GM18505 (cell line): Measurements from ENCODE around the gene NDUFAF2.

Experiments used
- ATAC-seq: cut with Tn5 transposase; IDR thresholded peaks from one replicate; pipeline ENCODE4 v1.9.1; 2021; ENCODE audit not compliant: unreplicated experiment
- POLR2A ChIP-seq: IDR thresholded peaks from 4 replicates; pipeline ENCODE4 v1.6.1; 2011; ENCODE audit warnings: borderline replicate concordance; ENCODE audit not compliant: insufficient read depth, insufficient read length; ENCODE audit errors: extremely low read depth

NDUFAF2 gene

GRCh38 chr5:60944904-60945812, at the start of gene NDUFAF2, which contains the start of gene ERCC8:
TSS of gene NDUFAF2 (plus strand) at chr5:60945205. CDS start at chr5:60945256, 51 bp downstream.
TSS of gene ERCC8 (minus strand) at chr5:60945070. CDS start at chr5:60945008, 62 bp downstream.
- peak; percentile 99 for ATAC-seq
- peak; percentile 70 for TF ChIP-seq POLR2A

DNA sequence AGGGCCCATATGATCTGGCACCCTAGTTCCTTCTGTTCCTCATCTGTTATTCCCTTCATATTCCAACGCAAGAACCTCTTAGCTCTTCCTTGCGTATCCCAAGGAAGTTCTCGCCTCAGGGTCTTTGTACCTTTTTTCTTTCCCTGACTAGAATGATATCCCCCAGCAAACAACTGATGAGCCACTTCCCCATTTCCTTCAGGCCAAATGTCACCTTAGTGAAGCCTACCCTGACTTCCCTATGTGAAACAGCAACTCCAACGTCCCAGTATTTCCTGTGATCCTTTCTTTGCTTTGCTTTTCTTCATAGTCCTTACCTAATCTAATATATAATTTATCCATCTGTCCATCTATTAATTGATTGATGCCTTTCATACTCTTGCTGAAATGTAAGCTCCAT, 48.0 kb upstream of the NDUFAF2 start:
- no peak for TF ChIP-seq POLR2A
- ATAC-seq = no peak

GRCh38 chr5:60903356-60903755, 41.6 kb upstream of the NDUFAF2 start:
- no peak for ATAC-seq
- no peak for TF ChIP-seq POLR2A

GRCh38 chr5:60916646-60917045, 28.4 kb upstream of the NDUFAF2 start:
- ATAC-seq = no peak
- TF ChIP-seq POLR2A = no peak

- TF ChIP-seq POLR2A = no peak
- ATAC-seq = no peak
These were observed 26.5 kb upstream of the NDUFAF2 start for GRCh38 chr5:60918466-60918865.

DNA sequence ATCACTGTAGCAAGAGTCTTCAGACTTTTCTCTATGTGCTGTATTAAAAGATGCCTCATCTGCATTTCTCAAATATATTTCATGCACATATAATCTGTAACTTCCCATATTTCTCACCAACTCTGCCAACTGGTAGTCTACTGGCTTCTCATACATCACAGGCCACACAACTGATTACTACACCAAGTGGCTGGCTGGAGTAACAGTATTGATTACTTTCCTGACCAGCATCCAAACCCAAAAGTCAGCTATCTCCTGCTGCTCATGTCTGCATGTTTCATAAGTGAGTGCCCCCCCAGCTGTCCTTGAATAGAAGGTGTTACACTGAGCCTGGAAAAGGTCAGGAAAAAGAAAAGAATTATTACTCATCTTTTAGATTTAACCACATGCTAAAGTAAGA, 17.6 kb upstream of the NDUFAF2 start:
- ATAC-seq = no peak
- TF ChIP-seq POLR2A = no peak

GRCh38 chr5:60929024-60929423, 16.0 kb upstream of the NDUFAF2 start:
- no peak for TF ChIP-seq POLR2A
- no peak for ATAC-seq

- ATAC-seq = no peak
- no peak for TF ChIP-seq POLR2A
These were observed 1.4 kb upstream of the NDUFAF2 start for GRCh38 chr5:60943624-60944023.

DNA sequence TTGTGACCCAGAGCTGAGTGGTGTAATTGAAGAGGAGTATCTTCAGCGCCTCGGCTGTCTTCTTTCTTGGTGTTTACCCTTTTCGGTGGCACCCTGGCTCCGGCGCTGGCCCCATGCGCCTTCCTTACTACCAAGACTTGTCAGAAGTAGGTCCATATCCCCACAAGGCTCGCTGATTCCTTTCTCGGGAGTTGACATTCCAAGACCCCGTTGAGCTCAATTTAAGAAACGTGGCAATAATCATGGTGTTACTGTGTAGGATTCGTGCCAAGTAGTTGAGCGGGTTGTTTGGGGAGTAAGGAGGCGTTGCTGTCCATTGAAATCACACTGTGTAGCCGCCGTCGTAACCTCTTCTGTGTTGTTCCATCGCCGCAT, 795 bp downstream of the NDUFAF2 start:
- peak; percentile 13 for ATAC-seq
- no peak for TF ChIP-seq POLR2A

DNA sequence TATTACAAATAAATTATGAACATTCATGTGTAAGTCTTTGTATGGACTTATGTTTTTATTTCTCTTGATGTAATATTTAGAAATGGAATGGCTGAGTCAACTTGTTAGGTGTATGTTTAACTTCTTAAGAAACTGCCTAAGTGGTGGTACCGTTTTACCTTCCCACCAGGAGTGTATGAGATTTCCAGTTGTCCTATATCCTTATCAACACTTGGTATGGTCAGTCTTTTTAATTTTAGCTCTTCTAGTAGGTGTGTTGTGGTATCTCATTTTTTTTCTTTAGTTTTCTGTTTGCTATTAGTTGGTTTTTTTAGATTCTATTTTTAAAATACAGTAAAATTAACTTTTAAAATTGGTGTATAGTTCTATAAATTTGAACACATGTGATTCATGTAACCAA, 3.7 kb downstream of the NDUFAF2 start:
- no peak for ATAC-seq
- TF ChIP-seq POLR2A = no peak

DNA sequence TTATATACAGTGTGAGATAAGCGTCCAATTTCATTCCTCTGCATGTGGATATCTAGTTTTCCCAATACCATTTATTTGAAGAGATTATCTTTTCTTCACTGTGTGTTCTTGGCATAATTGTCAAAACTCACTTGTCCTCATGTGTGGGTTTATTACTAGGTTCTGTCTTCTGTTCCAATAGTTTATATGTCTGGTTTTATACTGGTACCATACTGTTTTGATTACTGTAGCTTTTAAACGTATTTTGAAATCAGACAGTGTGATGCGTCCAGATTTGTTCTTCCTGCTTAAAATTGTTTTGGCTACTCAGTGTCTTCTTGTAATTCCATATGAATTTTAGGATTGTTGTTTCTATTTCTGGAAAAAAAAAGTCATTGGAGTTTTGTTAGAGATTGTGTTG, 10.2 kb downstream of the NDUFAF2 start:
- no peak for ATAC-seq
- no peak for TF ChIP-seq POLR2A

DNA sequence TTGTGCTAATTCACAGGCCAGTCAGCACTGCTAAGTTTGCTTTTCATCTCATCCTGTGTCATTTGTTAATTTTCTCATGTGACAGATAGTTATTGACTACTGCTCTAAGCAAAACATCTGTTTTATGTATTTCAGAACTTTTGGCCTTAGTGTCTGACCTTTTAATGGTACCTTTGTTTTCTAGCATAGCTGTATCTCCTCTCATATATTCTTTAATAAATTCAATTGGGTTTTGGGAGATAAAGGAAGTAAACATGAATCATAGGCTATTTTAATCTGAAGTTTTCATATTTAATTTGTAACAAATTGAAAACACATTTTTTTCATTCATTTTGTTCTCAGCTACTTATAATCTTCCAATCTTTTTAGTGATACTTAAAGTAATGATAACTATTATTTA, 13.1 kb downstream of the NDUFAF2 start:
- no peak for TF ChIP-seq POLR2A
- ATAC-seq = no peak

DNA sequence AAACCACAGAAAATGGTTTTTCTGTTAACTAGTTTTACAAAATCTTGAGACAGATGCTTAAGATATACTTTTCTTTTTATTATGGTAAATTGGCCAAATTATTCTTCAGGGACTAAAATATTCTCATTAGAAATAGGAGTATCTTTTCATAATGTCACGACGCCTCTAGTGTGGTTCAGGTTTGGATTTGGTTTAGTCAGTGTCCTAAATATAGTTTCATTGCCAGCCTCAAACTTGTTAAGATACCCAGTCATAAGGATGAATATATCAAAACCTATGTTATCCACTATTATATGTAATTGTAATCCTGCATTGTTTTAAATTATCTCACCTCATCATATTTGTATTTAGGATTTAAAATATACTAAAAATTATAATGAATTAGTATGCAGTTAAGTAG, 13.7 kb downstream of the NDUFAF2 start:
- no peak for TF ChIP-seq POLR2A

GRCh38 chr5:60959156-60959555, 14.2 kb downstream of the NDUFAF2 start:
- no peak for TF ChIP-seq POLR2A
- no peak for ATAC-seq

More for the DNA sequence above, 13.7 kb downstream of the NDUFAF2 start:
- ATAC-seq = no peak
